HEK293 (cell line): ENCODE measurements around the gene MED13L.

Experiments used
- CTCF ChIA-PET: fragments of 350-600 bp; formaldehyde crosslinking; extraction: SDS; loops from one replicate; lab custom pipeline; 2021; ENCODE audit warnings: antibody characterized with exemption; lab: Yijun Ruan, JAX
- POLR2A ChIA-PET: fragments of 300-600 bp; formaldehyde crosslinking; extraction: SDS; loops from one replicate; lab custom pipeline; 2020; ENCODE audit warnings: antibody characterized with exemption, inconsistent platforms; lab: Yijun Ruan, JAX
- H3K27ac ChIP-seq: fragments of 200-500 bp; sonication (Bioruptor generic); 2 replicates; pipeline ENCODE4 v1.5.1; 2014; ENCODE audit warnings: low read depth, low read length, control low read depth, inconsistent platforms; ENCODE audit errors: extremely low read depth
- H3K36me3 ChIP-seq, 2 experiments: fragments of 200-500 bp in 1 of 2; sonication (Bioruptor generic) in 1 of 2; 1 replicate in 1 of 2; 2 replicates in 1 of 2; pipeline ENCODE4 v1.5.1; 2014 to 2017; ENCODE audit warnings: inconsistent platforms in 2 of 2, low read length in 2 of 2; ENCODE audit not compliant: control insufficient read depth in 2 of 2, insufficient read depth in 1 of 2
- H3K4me1 ChIP-seq: fragments of 200-500 bp; sonication (Bioruptor generic); 2 replicates; pipeline ENCODE4 v1.5.1; 2014; ENCODE audit warnings: mild to moderate bottlenecking, low read length, inconsistent platforms; ENCODE audit not compliant: control insufficient read depth, insufficient read depth
- H3K4me3 ChIP-seq: 2 replicates; pipeline ENCODE4 v1.5.1; 2011; ENCODE audit warnings: low read depth, mild to moderate bottlenecking, control low read depth, low read length, moderate library complexity
- H3K9me3 ChIP-seq: fragments of 200-500 bp; sonication (Bioruptor generic); 2 replicates; pipeline ENCODE4 v1.5.1; 2014; ENCODE audit warnings: low read depth, low read length, inconsistent platforms; ENCODE audit not compliant: control insufficient read depth, insufficient read depth
- INSM2 ChIP-seq: fragments of 450-650 bp; formaldehyde crosslinking; IDR thresholded peaks from 2 replicates; pipeline ENCODE4 v1.5.1; 2016; ENCODE audit warnings: missing biosample characterization, missing genetic modification characterization
- REST ChIP-seq: fragments of 450-650 bp; formaldehyde crosslinking; IDR thresholded peaks from 2 replicates; pipeline ENCODE4 v1.5.1; 2016; ENCODE audit warnings: missing biosample characterization, missing genetic modification characterization
- ZBTB44 ChIP-seq: fragments of 450-650 bp; IDR thresholded peaks from 2 replicates; pipeline ENCODE4 v1.5.1; 2018; ENCODE audit warnings: missing biosample characterization, mild to moderate bottlenecking, missing genetic modification characterization
- ZIC2 ChIP-seq: fragments of 450-650 bp; formaldehyde crosslinking; IDR thresholded peaks from 2 replicates; pipeline ENCODE4 v1.5.1; 2016; ENCODE audit warnings: missing biosample characterization, missing genetic modification characterization
- ZNF169 ChIP-seq: fragments of 450-650 bp; formaldehyde crosslinking; IDR thresholded peaks from 2 replicates; pipeline ENCODE4 v1.5.1; 2016; ENCODE audit warnings: missing biosample characterization, missing genetic modification characterization
- ZNF239 ChIP-seq: fragments of 450-650 bp; formaldehyde crosslinking; IDR thresholded peaks from 2 replicates; pipeline ENCODE4 v1.5.1; 2016; ENCODE audit warnings: missing biosample characterization, missing genetic modification characterization
- ZNF24 ChIP-seq: fragments of 450-650 bp; formaldehyde crosslinking; IDR thresholded peaks from 2 replicates; pipeline ENCODE4 v1.5.1; 2016; ENCODE audit warnings: missing biosample characterization, missing genetic modification characterization
- ZNF37A ChIP-seq: fragments of 450-650 bp; IDR thresholded peaks from 2 replicates; pipeline ENCODE4 v1.5.1; 2018; ENCODE audit warnings: missing biosample characterization, missing genetic modification characterization
- ZNF391 ChIP-seq: fragments of 450-650 bp; formaldehyde crosslinking; IDR thresholded peaks from 2 replicates; pipeline ENCODE4 v1.5.1; 2016; ENCODE audit warnings: low read depth, missing biosample characterization, missing genetic modification characterization, borderline replicate concordance
- ZNF433 ChIP-seq: fragments of 450-650 bp; formaldehyde crosslinking; IDR thresholded peaks from 2 replicates; pipeline ENCODE4 v1.5.1; 2016; ENCODE audit warnings: missing biosample characterization, missing genetic modification characterization, low read depth
- ZNF530 ChIP-seq: fragments of 450-650 bp; formaldehyde crosslinking; IDR thresholded peaks from 2 replicates; pipeline ENCODE4 v1.5.1; 2016; ENCODE audit warnings: low read depth, missing biosample characterization, missing genetic modification characterization
- ZNF585B ChIP-seq: fragments of 450-650 bp; formaldehyde crosslinking; IDR thresholded peaks from 2 replicates; pipeline ENCODE4 v1.5.1; 2016; ENCODE audit warnings: missing biosample characterization, missing genetic modification characterization
- ZNF621 ChIP-seq: fragments of 450-650 bp; formaldehyde crosslinking; IDR thresholded peaks from 2 replicates; pipeline ENCODE4 v1.5.1; 2017; ENCODE audit warnings: missing biosample characterization, missing genetic modification characterization
- ZNF626 ChIP-seq: fragments of 450-650 bp; sonication (Bioruptor Pico); formaldehyde crosslinking; IDR thresholded peaks from 2 replicates; pipeline ENCODE4 v1.5.1; 2018; ENCODE audit warnings: missing biosample characterization, missing genetic modification characterization, inconsistent platforms
- ZNF654 ChIP-seq: fragments of 450-650 bp; formaldehyde crosslinking; IDR thresholded peaks from 2 replicates; pipeline ENCODE4 v1.5.1; 2016; ENCODE audit warnings: low read depth, missing biosample characterization, missing genetic modification characterization
- ZNF660 ChIP-seq: fragments of 450-650 bp; IDR thresholded peaks from 2 replicates; pipeline ENCODE4 v1.5.1; 2018; ENCODE audit warnings: missing biosample characterization, mild to moderate bottlenecking, missing genetic modification characterization
- TF ChIP-seq, protein P1 (sequence below): fragments of 450-650 bp; formaldehyde crosslinking; IDR thresholded peaks from 2 replicates; pipeline ENCODE4 v1.5.1; 2017; ENCODE audit warnings: missing biosample characterization, missing genetic modification characterization

MED13L gene

DNA sequence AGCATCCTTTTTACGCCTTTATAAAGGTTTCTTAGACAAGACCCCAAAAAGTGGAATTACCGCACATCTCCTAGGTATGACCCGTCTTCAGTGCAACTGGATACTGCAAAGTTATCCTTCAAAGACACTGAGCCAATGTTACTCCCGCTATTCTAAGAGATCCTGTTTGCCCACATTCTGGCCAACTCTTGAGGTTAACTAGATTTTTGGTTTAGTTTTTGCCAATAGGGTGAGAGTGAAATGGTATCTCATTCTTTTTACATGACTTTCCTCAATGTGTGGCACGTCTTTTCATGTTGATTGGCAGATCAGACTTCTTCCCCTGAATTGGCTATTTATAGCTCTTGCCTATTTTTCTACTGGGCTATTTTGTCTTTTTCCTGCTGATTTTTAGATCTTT, 347.2 kb downstream of the MED13L start:
- no peaks in the 10 kb centered on the region for H3K4me1 ChIP-seq
- CTCF ChIA-PET = interaction anchor here (0.6 kb wide), 2 partner anchors 14 to 145 kb away, joined by 3 to 4 read pairs; no protein-coding TSS in a partner anchor
- no peak overlapping the region for H3K27ac ChIP-seq
- no peaks in the 10 kb centered on the region for H3K9me3 ChIP-seq
- no peaks in the 10 kb centered on the region for H3K36me3 ChIP-seq
- TF ChIP-seq ZNF626 (tag by site-specific recombination) = no peak
- TF ChIP-seq, all 188 proteins: peak for 0
- POLR2A ChIA-PET = no interaction called here
- H3K4me3 ChIP-seq = no peak overlapping the region

GRCh38 chr12:115926037-115926670, 351.3 kb downstream of the MED13L start:
- H3K4me3 ChIP-seq = no peak overlapping the region
- no peak overlapping the region for H3K27ac ChIP-seq
- no peaks in the 10 kb centered on the region for H3K36me3 ChIP-seq
- H3K9me3 ChIP-seq = no peaks in the 10 kb centered on the region
- no peaks in the 10 kb centered on the region for H3K4me1 ChIP-seq
- TF ChIP-seq REST = no peak
- no peak for TF ChIP-seq ZNF530
- no peak for TF ChIP-seq ZNF239 (tag by site-specific recombination)
- no peak for TF ChIP-seq ZNF391 (tag by site-specific recombination)
- no peak for TF ChIP-seq ZNF585B (tag by site-specific recombination)
- no peak for TF ChIP-seq ZIC2 (tag by site-specific recombination)
- no peak for TF ChIP-seq ZNF433
- TF ChIP-seq ZNF621 = no peak
- TF ChIP-seq ZNF654 (tag by site-specific recombination) = no peak
- TF ChIP-seq ZBTB44 = no peak
- TF ChIP-seq ZNF24 (tag by site-specific recombination) = no peak
- TF ChIP-seq, protein P1, sequence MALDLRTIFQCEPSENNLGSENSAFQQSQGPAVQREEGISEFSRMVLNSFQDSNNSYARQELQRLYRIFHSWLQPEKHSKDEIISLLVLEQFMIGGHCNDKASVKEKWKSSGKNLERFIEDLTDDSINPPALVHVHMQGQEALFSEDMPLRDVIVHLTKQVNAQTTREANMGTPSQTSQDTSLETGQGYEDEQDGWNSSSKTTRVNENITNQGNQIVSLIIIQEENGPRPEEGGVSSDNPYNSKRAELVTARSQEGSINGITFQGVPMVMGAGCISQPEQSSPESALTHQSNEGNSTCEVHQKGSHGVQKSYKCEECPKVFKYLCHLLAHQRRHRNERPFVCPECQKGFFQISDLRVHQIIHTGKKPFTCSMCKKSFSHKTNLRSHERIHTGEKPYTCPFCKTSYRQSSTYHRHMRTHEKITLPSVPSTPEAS (tag by site-specific recombination) = no peak
- TF ChIP-seq ZNF660 (tag by site-specific recombination) = no peak
- TF ChIP-seq ZNF37A (tag by site-specific recombination) = no peak
- no peak for TF ChIP-seq INSM2 (tag by site-specific recombination)
- no peak for TF ChIP-seq ZNF169 (tag by site-specific recombination)
- POLR2A ChIA-PET = no interaction called here
- CTCF ChIA-PET = no interaction called here
